HEK293 (cell line): ENCODE results near the gene SRSF12.

Experiments used
- BCL11A ChIP-seq: fragments of 450-650 bp; formaldehyde crosslinking; IDR thresholded peaks from 2 replicates; pipeline ENCODE4 v1.5.1; 2016; ENCODE audit warnings: low read depth, missing biosample characterization, missing genetic modification characterization
- ZBTB17 ChIP-seq: fragments of 450-650 bp; formaldehyde crosslinking; IDR thresholded peaks from 2 replicates; pipeline ENCODE4 v1.5.1; 2016; ENCODE audit warnings: missing biosample characterization, missing genetic modification characterization
- ZEB2 ChIP-seq: fragments of 450-650 bp; formaldehyde crosslinking; IDR thresholded peaks from 2 replicates; pipeline ENCODE4 v1.5.1; 2016; ENCODE audit warnings: missing biosample characterization, missing genetic modification characterization
- ZFP69B ChIP-seq: fragments of 450-650 bp; formaldehyde crosslinking; IDR thresholded peaks from 2 replicates; pipeline ENCODE4 v1.5.1; 2016; ENCODE audit warnings: missing biosample characterization, missing genetic modification characterization
- ZNF114 ChIP-seq: fragments of 450-650 bp; formaldehyde crosslinking; IDR thresholded peaks from 2 replicates; pipeline ENCODE4 v1.5.0; 2017; ENCODE audit warnings: missing biosample characterization, missing genetic modification characterization
- ZNF169 ChIP-seq: fragments of 450-650 bp; formaldehyde crosslinking; IDR thresholded peaks from 2 replicates; pipeline ENCODE4 v1.5.1; 2016; ENCODE audit warnings: missing biosample characterization, missing genetic modification characterization
- ZNF501 ChIP-seq: fragments of 450-650 bp; formaldehyde crosslinking; IDR thresholded peaks from 2 replicates; pipeline ENCODE4 v1.5.1; 2016; ENCODE audit warnings: missing biosample characterization, missing genetic modification characterization
- ZNF624 ChIP-seq: fragments of 450-650 bp; formaldehyde crosslinking; IDR thresholded peaks from 2 replicates; pipeline ENCODE4 v1.5.1; 2017; ENCODE audit warnings: missing biosample characterization, missing genetic modification characterization
- ZXDB ChIP-seq: fragments of 450-650 bp; formaldehyde crosslinking; IDR thresholded peaks from 2 replicates; pipeline ENCODE4 v1.5.1; 2016; ENCODE audit warnings: missing biosample characterization, missing genetic modification characterization
- TF ChIP-seq, protein P1 (sequence below): fragments of 450-650 bp; formaldehyde crosslinking; IDR thresholded peaks from 2 replicates; pipeline ENCODE4 v1.5.1; 2016; ENCODE audit warnings: missing biosample characterization, missing genetic modification characterization
- TF ChIP-seq, protein P2 (sequence below): fragments of 450-650 bp; IDR thresholded peaks from 2 replicates; pipeline ENCODE4 v1.5.1; 2018; ENCODE audit warnings: missing biosample characterization, mild to moderate bottlenecking, missing genetic modification characterization
- TF ChIP-seq, protein P3 (sequence below): fragments of 450-650 bp; formaldehyde crosslinking; IDR thresholded peaks from 2 replicates; pipeline ENCODE4 v1.5.1; 2017; ENCODE audit warnings: missing biosample characterization, missing genetic modification characterization
- TF ChIP-seq, protein P4 (sequence below): fragments of 450-650 bp; formaldehyde crosslinking; IDR thresholded peaks from 2 replicates; pipeline ENCODE4 v1.5.1; 2016; ENCODE audit warnings: missing biosample characterization, missing genetic modification characterization, low read depth
- TF ChIP-seq, protein P5 (sequence below): fragments of 450-650 bp; formaldehyde crosslinking; IDR thresholded peaks from 2 replicates; pipeline ENCODE4 v1.5.1; 2016; ENCODE audit warnings: missing biosample characterization, missing genetic modification characterization
- TF ChIP-seq, protein P6 (sequence below): fragments of 450-650 bp; formaldehyde crosslinking; conservative IDR thresholded peaks from 2 replicates; pipeline ENCODE4 v1.5.1; 2016; ENCODE audit warnings: low read depth, missing biosample characterization, missing genetic modification characterization
- TF ChIP-seq, protein P7 (sequence below): fragments of 450-650 bp; formaldehyde crosslinking; IDR thresholded peaks from 2 replicates; pipeline ENCODE4 v1.5.1; 2016; ENCODE audit warnings: missing biosample characterization, missing genetic modification characterization, borderline replicate concordance
- TF ChIP-seq, protein P8 (sequence below): fragments of 450-650 bp; formaldehyde crosslinking; IDR thresholded peaks from 2 replicates; pipeline ENCODE4 v1.5.1; 2016; ENCODE audit warnings: missing biosample characterization, missing genetic modification characterization

The SRSF12 gene

DNA sequence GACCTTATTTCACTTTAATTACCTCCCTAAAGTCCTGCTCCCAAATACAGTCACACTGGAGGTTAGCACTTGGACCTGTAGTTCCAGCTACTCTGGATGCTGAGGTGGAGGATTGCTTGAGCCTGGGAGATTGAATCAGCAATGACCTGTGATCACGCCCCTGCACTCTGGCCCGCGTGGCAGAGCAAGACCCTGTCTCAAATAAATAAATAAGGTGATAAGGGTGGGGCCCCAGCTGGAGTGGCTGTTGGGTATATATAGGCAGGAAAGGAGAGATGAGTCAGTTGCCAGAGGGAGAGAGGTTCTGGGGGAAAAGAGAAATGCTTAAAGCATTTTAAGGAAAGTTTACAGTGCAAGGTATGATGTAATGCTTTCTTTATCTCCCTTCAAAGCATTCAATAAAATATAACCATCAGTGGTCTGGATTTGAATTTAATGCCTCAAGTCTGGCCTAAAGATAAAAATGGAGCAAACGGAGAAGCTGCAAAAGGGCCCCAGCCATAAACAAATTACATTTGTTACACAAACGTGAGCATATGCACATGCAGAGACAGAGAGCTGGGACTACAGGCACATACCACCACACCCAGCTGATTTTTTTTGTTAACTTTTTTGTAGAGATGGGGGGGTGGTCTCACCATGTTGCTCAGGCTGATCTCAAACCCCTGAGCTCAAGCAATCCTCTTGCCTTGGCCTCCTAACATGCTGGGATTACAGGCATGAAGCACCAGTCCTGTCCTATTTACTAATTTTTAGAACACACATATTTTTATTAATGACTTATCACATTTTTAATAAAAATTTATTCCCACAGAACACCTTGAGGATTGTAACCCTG, 21.9 kb upstream of the SRSF12 start (continued):
- TF ChIP-seq ZNF624 (tag by site-specific recombination) (no peak), ZEB2 (tag by site-specific recombination) (0 out of 2 replicates have a peak, but pooled peaks have one; percentile 23), ZFP69B (tag by site-specific recombination) (peak; percentile 95), ZNF169 (peak; percentile 87; the same call in 1 of the 2 replicates), ZXDB (tag by site-specific recombination) (peak; percentile 97), ZNF501 (tag by site-specific recombination) (peak; percentile 55; the same call in 1 of the 2 replicates), BCL11A (tag by site-specific recombination) (peak; percentile 49; the same call in 1 of the 2 replicates), ZBTB17 (tag by site-specific recombination) (peak; percentile 85), ZNF114 (tag by site-specific recombination) (no peak)
- TF ChIP-seq, protein P1, sequence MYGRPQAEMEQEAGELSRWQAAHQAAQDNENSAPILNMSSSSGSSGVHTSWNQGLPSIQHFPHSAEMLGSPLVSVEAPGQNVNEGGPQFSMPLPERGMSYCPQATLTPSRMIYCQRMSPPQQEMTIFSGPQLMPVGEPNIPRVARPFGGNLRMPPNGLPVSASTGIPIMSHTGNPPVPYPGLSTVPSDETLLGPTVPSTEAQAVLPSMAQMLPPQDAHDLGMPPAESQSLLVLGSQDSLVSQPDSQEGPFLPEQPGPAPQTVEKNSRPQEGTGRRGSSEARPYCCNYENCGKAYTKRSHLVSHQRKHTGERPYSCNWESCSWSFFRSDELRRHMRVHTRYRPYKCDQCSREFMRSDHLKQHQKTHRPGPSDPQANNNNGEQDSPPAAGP (tag by site-specific recombination), result peak; percentile 51; the same call in 1 of the 2 replicates
- TF ChIP-seq, protein P2, sequence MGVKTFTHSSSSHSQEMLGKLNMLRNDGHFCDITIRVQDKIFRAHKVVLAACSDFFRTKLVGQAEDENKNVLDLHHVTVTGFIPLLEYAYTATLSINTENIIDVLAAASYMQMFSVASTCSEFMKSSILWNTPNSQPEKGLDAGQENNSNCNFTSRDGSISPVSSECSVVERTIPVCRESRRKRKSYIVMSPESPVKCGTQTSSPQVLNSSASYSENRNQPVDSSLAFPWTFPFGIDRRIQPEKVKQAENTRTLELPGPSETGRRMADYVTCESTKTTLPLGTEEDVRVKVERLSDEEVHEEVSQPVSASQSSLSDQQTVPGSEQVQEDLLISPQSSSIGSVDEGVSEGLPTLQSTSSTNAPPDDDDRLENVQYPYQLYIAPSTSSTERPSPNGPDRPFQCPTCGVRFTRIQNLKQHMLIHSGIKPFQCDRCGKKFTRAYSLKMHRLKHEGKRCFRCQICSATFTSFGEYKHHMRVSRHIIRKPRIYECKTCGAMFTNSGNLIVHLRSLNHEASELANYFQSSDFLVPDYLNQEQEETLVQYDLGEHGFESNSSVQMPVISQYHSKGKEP (tag by site-specific recombination), result peak; percentile 71; the same call in 1 of the 2 replicates
- TF ChIP-seq, protein P3, sequence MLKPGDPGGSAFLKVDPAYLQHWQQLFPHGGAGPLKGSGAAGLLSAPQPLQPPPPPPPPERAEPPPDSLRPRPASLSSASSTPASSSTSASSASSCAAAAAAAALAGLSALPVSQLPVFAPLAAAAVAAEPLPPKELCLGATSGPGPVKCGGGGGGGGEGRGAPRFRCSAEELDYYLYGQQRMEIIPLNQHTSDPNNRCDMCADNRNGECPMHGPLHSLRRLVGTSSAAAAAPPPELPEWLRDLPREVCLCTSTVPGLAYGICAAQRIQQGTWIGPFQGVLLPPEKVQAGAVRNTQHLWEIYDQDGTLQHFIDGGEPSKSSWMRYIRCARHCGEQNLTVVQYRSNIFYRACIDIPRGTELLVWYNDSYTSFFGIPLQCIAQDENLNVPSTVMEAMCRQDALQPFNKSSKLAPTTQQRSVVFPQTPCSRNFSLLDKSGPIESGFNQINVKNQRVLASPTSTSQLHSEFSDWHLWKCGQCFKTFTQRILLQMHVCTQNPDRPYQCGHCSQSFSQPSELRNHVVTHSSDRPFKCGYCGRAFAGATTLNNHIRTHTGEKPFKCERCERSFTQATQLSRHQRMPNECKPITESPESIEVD (tag by site-specific recombination), result peak; percentile 85
- TF ChIP-seq, protein P4, sequence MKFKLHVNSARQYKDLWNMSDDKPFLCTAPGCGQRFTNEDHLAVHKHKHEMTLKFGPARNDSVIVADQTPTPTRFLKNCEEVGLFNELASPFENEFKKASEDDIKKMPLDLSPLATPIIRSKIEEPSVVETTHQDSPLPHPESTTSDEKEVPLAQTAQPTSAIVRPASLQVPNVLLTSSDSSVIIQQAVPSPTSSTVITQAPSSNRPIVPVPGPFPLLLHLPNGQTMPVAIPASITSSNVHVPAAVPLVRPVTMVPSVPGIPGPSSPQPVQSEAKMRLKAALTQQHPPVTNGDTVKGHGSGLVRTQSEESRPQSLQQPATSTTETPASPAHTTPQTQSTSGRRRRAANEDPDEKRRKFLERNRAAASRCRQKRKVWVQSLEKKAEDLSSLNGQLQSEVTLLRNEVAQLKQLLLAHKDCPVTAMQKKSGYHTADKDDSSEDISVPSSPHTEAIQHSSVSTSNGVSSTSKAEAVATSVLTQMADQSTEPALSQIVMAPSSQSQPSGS (tag by site-specific recombination), result peak; percentile 84
- TF ChIP-seq, protein P5, sequence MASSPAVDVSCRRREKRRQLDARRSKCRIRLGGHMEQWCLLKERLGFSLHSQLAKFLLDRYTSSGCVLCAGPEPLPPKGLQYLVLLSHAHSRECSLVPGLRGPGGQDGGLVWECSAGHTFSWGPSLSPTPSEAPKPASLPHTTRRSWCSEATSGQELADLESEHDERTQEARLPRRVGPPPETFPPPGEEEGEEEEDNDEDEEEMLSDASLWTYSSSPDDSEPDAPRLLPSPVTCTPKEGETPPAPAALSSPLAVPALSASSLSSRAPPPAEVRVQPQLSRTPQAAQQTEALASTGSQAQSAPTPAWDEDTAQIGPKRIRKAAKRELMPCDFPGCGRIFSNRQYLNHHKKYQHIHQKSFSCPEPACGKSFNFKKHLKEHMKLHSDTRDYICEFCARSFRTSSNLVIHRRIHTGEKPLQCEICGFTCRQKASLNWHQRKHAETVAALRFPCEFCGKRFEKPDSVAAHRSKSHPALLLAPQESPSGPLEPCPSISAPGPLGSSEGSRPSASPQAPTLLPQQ (tag by site-specific recombination), result peak; percentile 98
- TF ChIP-seq, protein P6, sequence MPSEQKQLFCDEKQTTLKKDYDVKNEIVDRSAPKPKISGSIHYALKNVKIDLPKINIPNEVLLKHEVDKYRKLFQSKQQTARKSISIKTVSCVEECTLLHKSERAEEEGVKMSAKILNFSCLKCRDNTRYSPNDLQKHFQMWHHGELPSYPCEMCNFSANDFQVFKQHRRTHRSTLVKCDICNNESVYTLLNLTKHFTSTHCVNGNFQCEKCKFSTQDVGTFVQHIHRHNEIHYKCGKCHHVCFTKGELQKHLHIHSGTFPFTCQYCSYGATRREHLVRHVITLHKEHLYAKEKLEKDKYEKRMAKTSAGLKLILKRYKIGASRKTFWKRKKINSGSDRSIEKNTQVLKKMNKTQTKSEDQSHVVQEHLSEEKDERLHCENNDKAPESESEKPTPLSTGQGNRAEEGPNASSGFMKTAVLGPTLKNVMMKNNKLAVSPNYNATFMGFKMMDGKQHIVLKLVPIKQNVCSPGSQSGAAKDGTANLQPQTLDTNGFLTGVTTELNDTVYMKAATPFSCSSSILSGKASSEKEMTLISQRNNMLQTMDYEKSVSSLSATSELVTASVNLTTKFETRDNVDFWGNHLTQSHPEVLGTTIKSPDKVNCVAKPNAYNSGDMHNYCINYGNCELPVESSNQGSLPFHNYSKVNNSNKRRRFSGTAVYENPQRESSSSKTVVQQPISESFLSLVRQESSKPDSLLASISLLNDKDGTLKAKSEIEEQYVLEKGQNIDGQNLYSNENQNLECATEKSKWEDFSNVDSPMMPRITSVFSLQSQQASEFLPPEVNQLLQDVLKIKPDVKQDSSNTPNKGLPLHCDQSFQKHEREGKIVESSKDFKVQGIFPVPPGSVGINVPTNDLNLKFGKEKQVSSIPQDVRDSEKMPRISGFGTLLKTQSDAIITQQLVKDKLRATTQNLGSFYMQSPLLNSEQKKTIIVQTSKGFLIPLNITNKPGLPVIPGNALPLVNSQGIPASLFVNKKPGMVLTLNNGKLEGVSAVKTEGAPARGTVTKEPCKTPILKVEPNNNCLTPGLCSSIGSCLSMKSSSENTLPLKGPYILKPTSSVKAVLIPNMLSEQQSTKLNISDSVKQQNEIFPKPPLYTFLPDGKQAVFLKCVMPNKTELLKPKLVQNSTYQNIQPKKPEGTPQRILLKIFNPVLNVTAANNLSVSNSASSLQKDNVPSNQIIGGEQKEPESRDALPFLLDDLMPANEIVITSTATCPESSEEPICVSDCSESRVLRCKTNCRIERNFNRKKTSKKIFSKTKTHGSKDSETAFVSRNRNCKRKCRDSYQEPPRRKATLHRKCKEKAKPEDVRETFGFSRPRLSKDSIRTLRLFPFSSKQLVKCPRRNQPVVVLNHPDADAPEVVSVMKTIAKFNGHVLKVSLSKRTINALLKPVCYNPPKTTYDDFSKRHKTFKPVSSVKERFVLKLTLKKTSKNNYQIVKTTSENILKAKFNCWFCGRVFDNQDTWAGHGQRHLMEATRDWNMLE (tag by site-specific recombination), result 0 out of 2 replicates have a peak, but pooled peaks have one; percentile 42
- TF ChIP-seq, protein P7, sequence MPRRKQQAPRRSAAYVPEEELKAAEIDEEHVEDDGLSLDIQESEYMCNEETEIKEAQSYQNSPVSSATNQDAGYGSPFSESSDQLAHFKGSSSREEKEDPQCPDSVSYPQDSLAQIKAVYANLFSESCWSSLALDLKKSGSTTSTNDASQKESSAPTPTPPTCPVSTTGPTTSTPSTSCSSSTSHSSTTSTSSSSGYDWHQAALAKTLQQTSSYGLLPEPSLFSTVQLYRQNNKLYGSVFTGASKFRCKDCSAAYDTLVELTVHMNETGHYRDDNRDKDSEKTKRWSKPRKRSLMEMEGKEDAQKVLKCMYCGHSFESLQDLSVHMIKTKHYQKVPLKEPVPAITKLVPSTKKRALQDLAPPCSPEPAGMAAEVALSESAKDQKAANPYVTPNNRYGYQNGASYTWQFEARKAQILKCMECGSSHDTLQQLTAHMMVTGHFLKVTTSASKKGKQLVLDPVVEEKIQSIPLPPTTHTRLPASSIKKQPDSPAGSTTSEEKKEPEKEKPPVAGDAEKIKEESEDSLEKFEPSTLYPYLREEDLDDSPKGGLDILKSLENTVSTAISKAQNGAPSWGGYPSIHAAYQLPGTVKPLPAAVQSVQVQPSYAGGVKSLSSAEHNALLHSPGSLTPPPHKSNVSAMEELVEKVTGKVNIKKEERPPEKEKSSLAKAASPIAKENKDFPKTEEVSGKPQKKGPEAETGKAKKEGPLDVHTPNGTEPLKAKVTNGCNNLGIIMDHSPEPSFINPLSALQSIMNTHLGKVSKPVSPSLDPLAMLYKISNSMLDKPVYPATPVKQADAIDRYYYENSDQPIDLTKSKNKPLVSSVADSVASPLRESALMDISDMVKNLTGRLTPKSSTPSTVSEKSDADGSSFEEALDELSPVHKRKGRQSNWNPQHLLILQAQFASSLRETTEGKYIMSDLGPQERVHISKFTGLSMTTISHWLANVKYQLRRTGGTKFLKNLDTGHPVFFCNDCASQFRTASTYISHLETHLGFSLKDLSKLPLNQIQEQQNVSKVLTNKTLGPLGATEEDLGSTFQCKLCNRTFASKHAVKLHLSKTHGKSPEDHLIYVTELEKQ (tag by site-specific recombination), result peak; percentile 8; the same call in 1 of the 2 replicates
- TF ChIP-seq, protein P8, sequence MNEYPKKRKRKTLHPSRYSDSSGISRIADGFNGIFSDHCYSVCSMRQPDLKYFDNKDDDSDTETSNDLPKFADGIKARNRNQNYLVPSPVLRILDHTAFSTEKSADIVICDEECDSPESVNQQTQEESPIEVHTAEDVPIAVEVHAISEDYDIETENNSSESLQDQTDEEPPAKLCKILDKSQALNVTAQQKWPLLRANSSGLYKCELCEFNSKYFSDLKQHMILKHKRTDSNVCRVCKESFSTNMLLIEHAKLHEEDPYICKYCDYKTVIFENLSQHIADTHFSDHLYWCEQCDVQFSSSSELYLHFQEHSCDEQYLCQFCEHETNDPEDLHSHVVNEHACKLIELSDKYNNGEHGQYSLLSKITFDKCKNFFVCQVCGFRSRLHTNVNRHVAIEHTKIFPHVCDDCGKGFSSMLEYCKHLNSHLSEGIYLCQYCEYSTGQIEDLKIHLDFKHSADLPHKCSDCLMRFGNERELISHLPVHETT, result peak; percentile 58; the same call in 1 of the 2 replicates
